Endothelial cell of umbilical vein (primary cell): ENCODE results near the gene FURIN. TPM values are rescaled to one million over a fixed set of nuclear protein-coding genes. Genes with fewer than 3 reads are reported as not detected.
A peak's percentile ranks its signal among the peaks of the same experiment; 100 is the strongest.

Source experiments
- BruUV-seq: library from RNA; stranded (reverse); fragments of 400-500 nt; replicated peaks from 2 replicates; lab custom pipeline; 2021; lab: Mats Ljungman, UMichigan
- CTCF ChIA-PET: fragments of 300-600, 350-600 bp; sonication (Branson Sonifier 250); formaldehyde crosslinking; loops from one replicate; lab custom pipeline; 2021; ENCODE audit warnings: antibody characterized with exemption, inconsistent platforms; lab: Charles Lee
- POLR2A ChIA-PET: fragments of 300-600, 350-600 bp; sonication (Branson Sonifier 250); formaldehyde crosslinking; loops from one replicate; lab custom pipeline; 2021; ENCODE audit warnings: antibody characterized with exemption, inconsistent platforms; lab: Charles Lee
- DNase-seq: peaks from one replicate; pipeline ENCODE4 v3.0.0-alpha.2; 2011; ENCODE audit warnings: low read depth, low spot score
- FAIRE-seq: peaks from 2 replicates; lab custom pipeline; 2011; peaks lifted over from hg19 to GRCh38; lab: Jason Lieb, UNC
- H2AFZ ChIP-seq: 2 replicates; pipeline ENCODE4 v1.6.0; 2012; ENCODE audit warnings: low read depth, low read length, control low read depth, inconsistent platforms
- H3K27ac ChIP-seq: 2 replicates; pipeline ENCODE4 v1.5.1; 2011; ENCODE audit warnings: low read depth, mild to moderate bottlenecking, control low read depth, low read length, moderate library complexity; ENCODE audit not compliant: insufficient read depth
- H3K27me3 ChIP-seq, 2 experiments: 2 replicates each; pipeline versions ENCODE4 v1.6.0 to v1.6.1; 2011; ENCODE audit warnings: low read length in 2 of 2, mixed read lengths in 1 of 2; ENCODE audit not compliant: control insufficient read depth in 2 of 2, insufficient read depth in 2 of 2
- H3K36me3 ChIP-seq, 2 experiments: 2 replicates in 1 of 2; 3 replicates in 1 of 2; pipeline ENCODE4 v1.5.1; 2011; ENCODE audit warnings: low read length in 2 of 2, mild to moderate bottlenecking in 1 of 2, moderate library complexity in 1 of 2; ENCODE audit not compliant: control insufficient read depth in 2 of 2, insufficient read depth in 2 of 2; ENCODE audit errors: extremely low read depth in 1 of 2
- H3K4me1 ChIP-seq: 3 replicates; pipeline ENCODE4 v1.5.1; 2011; ENCODE audit warnings: mild to moderate bottlenecking, low read length; ENCODE audit not compliant: control insufficient read depth, insufficient read depth; ENCODE audit errors: extremely low read depth
- H3K4me2 ChIP-seq: 2 replicates; pipeline ENCODE4 v1.6.1; 2011; ENCODE audit warnings: low read length, control low read depth, mixed read lengths; ENCODE audit not compliant: insufficient read depth
- H3K4me3 ChIP-seq, 3 experiments: fragments of 200-600 bp in 1 of 3; sonication (generic), shearing (Covaris generic) in 1 of 3; replicated peaks in 1 of 3; 2 replicates each; pipeline ENCODE4 v1.5.1; 2011 to 2016; ENCODE audit warnings: control low read depth in 3 of 3, low read length in 3 of 3, mild to moderate bottlenecking in 2 of 3, inconsistent platforms in 1 of 3, low read depth in 1 of 3, moderate library complexity in 1 of 3; ENCODE audit not compliant: insufficient read depth in 1 of 3
- H3K79me2 ChIP-seq: 2 replicates; pipeline ENCODE4 v1.6.0; 2012; ENCODE audit warnings: low read length, inconsistent platforms; ENCODE audit not compliant: control insufficient read depth, insufficient read depth
- H3K9ac ChIP-seq: replicated peaks from 2 replicates; pipeline ENCODE3; 2011; ENCODE audit warnings: low read length, control low read depth; ENCODE audit not compliant: insufficient read depth; ENCODE audit errors: extremely low read depth
- H3K9me1 ChIP-seq: replicated peaks from 3 replicates; pipeline ENCODE4 v1.6.0; 2011; ENCODE audit warnings: mild to moderate bottlenecking, low read length; ENCODE audit not compliant: control insufficient read depth, insufficient read depth; ENCODE audit errors: extremely low read depth
- H3K9me3 ChIP-seq: replicated peaks from 2 replicates; pipeline ENCODE4 v1.5.1; 2012; ENCODE audit warnings: low read length, inconsistent platforms; ENCODE audit not compliant: control insufficient read depth, insufficient read depth
- H4K20me1 ChIP-seq: replicated peaks from 2 replicates; pipeline ENCODE3; 2011; ENCODE audit warnings: mild to moderate bottlenecking, low read length; ENCODE audit not compliant: control insufficient read depth, insufficient read depth; ENCODE audit errors: extremely low read depth
- EZH2 ChIP-seq: IDR thresholded peaks from 2 replicates; pipeline ENCODE4 v1.6.1; 2012; ENCODE audit warnings: borderline replicate concordance, low read depth, mild to moderate bottlenecking, moderate library complexity, low read length, inconsistent platforms; ENCODE audit not compliant: severe bottlenecking
- FOS ChIP-seq: IDR thresholded peaks from 2 replicates; pipeline ENCODE4 v1.6.1; 2011; ENCODE audit warnings: mild to moderate bottlenecking, low read length, moderate library complexity, borderline replicate concordance; ENCODE audit not compliant: insufficient read depth
- GATA2 ChIP-seq: IDR thresholded peaks from 2 replicates; pipeline ENCODE4 v1.7.0; 2011; ENCODE audit warnings: low read depth, mild to moderate bottlenecking, moderate library complexity, mixed read lengths, low read length; ENCODE audit not compliant: insufficient read length, insufficient read depth
- JUN ChIP-seq: IDR thresholded peaks from 2 replicates; pipeline ENCODE4 v1.6.1; 2011; ENCODE audit warnings: borderline replicate concordance, low read depth; ENCODE audit not compliant: insufficient read length, insufficient read depth
- MYC ChIP-seq: IDR thresholded peaks from one replicate; pipeline ENCODE4 v1.6.1; 2011; ENCODE audit warnings: mild to moderate bottlenecking, low read depth, low read length
- POLR2A ChIP-seq: IDR thresholded peaks from 2 replicates; pipeline ENCODE4 v1.6.1; 2012; ENCODE audit warnings: low read depth, mild to moderate bottlenecking, control low read depth, low read length
- POLR2AphosphoS5 ChIP-seq: IDR thresholded peaks from 2 replicates; pipeline ENCODE4 v1.6.1; 2012; ENCODE audit warnings: low read depth, mild to moderate bottlenecking, control low read depth, low read length, moderate library complexity; ENCODE audit not compliant: insufficient read depth
- dilution Hi-C: fragments of 300-500 bp; cut with MboI; formaldehyde crosslinking; loops from one replicate; pipeline ENCODE4 v1.15.0; 2019; ENCODE audit warnings: low sequenced_read_pairs; ENCODE audit not compliant: extremely low pct_ligation_motif_present
- intact Hi-C: fragments of 100-400 bp; cut with micrococcal nuclease; formaldehyde crosslinking; loops from one replicate; pipeline ENCODE4 v1.10.0; 2022
- polyA plus RNA-seq, 4 experiments: library from polyadenylated mRNA; depleted of rRNA in 3 of 4; stranded (reverse) in 3 of 4; unstranded in 1 of 4; fragments of >200 nt; gene quantifications; 2 replicates each; pipeline versions ENCODE4 v1.2.1 to v1.2.3, GENCODE V29; 2011 to 2012; ENCODE audit warnings: missing spikeins in 1 of 4
- total RNA-seq: library from RNA; stranded (reverse); gene quantifications from 2 replicates; pipeline ENCODE4 v1.2.3, GENCODE V29; 2021
- TF ChIP-seq, protein P1 (sequence below), 2 donors: IDR thresholded peaks; 1 replicate in 1 of 2; 2 replicates in 1 of 2; pipeline ENCODE4 v1.5.1; 2011; ENCODE audit warnings: low read length in 2 of 2, mild to moderate bottlenecking in 2 of 2, moderate library complexity in 2 of 2, control low read depth in 1 of 2, inconsistent platforms in 1 of 2, low read depth in 1 of 2; ENCODE audit not compliant: insufficient read depth in 1 of 2; ENCODE audit errors: extremely low read depth in 1 of 2
- TF ChIP-seq, protein P2 (sequence below): IDR thresholded peaks from 2 replicates; pipeline ENCODE4 v1.6.1; 2011; ENCODE audit not compliant: insufficient read depth, insufficient read length

Gene FURIN
- total and polyA plus RNA-seq, 2 donors (not counting 3 experiments of a cell fraction or from before 2014, with no cell fraction given), result 77.4 to 131 TPM

DNA sequence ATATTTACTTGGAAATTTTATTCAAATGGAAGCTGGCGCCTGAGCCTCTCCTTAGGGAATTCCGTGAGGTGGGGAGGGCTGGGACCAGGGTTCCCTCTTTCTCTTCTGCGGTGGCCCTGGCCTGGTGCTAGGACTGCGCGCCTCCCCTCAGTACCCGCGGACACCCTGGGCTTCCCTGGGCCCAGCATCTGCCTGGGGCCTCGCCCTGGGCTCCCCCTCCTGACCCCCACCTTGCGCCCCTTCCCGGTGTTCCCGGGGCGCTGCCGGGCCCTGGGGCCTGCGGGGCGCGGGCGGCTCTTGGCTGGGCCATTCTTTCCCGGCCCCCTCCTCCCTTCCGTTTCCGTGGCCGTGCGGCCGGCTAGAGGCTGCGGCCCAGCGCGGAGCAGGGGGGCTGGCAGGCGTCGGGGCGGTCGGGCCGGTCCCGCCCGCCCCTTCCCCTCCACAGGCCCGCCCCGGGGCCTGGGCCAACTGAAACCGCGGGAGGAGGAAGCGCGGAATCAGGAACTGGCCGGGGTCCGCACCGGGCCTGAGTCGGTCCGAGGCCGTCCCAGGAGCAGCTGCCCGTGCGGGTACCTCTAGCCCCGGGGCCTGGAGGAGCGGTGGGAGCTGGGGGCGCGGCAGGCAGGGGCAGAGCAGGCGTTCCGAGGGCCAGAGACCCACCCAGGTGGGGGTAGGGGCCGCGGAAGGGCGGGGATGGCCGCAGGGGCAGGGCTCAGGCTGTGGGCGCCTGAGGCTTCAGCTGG is 15.8 kb downstream of the FURIN start, which contains the start of gene FES:
Gene FES (plus strand): TSS at position 529 of the 743 bp plus-strand sequence. CDS start 542 bp downstream, outside the sequence.
- FAIRE-seq (peak; percentile 82), DNase-seq (peak; percentile 76)
- H2AFZ ChIP-seq, result no peak within 1 kb of the TSS
- H3K9me3 ChIP-seq, result no peaks in the 10 kb centered on the region
- H3K27me3 ChIP-seq, result no peaks in the 10 kb centered on the region
- intact Hi-C loops (loop anchor here (1.0 to 10.0 kb wide), 3 partner anchors 11 to 349 kb away; no protein-coding TSS in a partner anchor), dilution Hi-C loops (no loop called here)
- ChIA-PET POLR2A (interaction anchor here (2.1 kb wide), 1 partner anchor 14 kb away, joined by 5 read pairs; no protein-coding TSS in a partner anchor), CTCF (interaction anchor here (1.6 to 3.9 kb wide), 12 partner anchors 11 to 522 kb away, joined by 3 to 237 read pairs (median 16); partner anchors contain the start of genes MAN2A2 and UNC45A)
- H4K20me1 ChIP-seq, result no peaks in the 10 kb centered on the region
- peaks cover 24% of the 10 kb centered on the region for H3K4me1 ChIP-seq
- H3K36me3 ChIP-seq, result peaks cover 3 to 30% of the 10 kb centered on the region in 2 experiments
- H3K9ac ChIP-seq, result peak within 1 kb of the TSS; percentile 80
- peak within 1 kb of the TSS; percentile 23 to 70 (median 46) for H3K4me3 ChIP-seq
- peak within 1 kb of the TSS; percentile 85 for H3K27ac ChIP-seq
- H3K4me2 ChIP-seq, result peak within 1 kb of the TSS; percentile 56
- peaks cover 15% of the 10 kb centered on the region for H3K79me2 ChIP-seq
- TF ChIP-seq, protein P1, sequence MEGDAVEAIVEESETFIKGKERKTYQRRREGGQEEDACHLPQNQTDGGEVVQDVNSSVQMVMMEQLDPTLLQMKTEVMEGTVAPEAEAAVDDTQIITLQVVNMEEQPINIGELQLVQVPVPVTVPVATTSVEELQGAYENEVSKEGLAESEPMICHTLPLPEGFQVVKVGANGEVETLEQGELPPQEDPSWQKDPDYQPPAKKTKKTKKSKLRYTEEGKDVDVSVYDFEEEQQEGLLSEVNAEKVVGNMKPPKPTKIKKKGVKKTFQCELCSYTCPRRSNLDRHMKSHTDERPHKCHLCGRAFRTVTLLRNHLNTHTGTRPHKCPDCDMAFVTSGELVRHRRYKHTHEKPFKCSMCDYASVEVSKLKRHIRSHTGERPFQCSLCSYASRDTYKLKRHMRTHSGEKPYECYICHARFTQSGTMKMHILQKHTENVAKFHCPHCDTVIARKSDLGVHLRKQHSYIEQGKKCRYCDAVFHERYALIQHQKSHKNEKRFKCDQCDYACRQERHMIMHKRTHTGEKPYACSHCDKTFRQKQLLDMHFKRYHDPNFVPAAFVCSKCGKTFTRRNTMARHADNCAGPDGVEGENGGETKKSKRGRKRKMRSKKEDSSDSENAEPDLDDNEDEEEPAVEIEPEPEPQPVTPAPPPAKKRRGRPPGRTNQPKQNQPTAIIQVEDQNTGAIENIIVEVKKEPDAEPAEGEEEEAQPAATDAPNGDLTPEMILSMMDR (IDR thresholded peaks at IDR 0.05; ENCODE audit: extremely low read depth in 1 of 2, insufficient read depth in 1 of 2, low read depth in 1 of 2, low read length in 2 of 2), result no peak
- TF ChIP-seq GATA2, result no peak
- no peak for TF ChIP-seq MYC
- peak; percentile 38 for TF ChIP-seq POLR2A
- TF ChIP-seq FOS, result no peak
- TF ChIP-seq, protein P2, sequence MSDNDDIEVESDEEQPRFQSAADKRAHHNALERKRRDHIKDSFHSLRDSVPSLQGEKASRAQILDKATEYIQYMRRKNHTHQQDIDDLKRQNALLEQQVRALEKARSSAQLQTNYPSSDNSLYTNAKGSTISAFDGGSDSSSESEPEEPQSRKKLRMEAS, result no peak
- TF ChIP-seq JUN, result no peak
- no peak for TF ChIP-seq EZH2
- TF ChIP-seq POLR2AphosphoS5, result peak; percentile 19
- no TSS peak for BruUV-seq
- no peaks in the 10 kb centered on the region for H3K9me1 ChIP-seq
